OCI-LY7 (cell line): ENCODE results near the gene RSL24D1. TPM values are rescaled to one million over a fixed set of nuclear protein-coding genes. Genes with fewer than 3 reads are reported as not detected.

Source experiments
- BruUV-seq: library from RNA; stranded (reverse); fragments of 400-500 nt; replicated peaks from 2 replicates; lab custom pipeline; 2021; lab: Mats Ljungman, UMichigan
- CTCF ChIA-PET: fragments of 300-600 bp; sonication (Branson Sonifier 250); formaldehyde crosslinking; loops from one replicate; lab custom pipeline; 2022; ENCODE audit warnings: antibody characterized with exemption; ENCODE audit not compliant: unreplicated experiment; lab: Charles Lee
- POLR2A ChIA-PET: fragments of 300-600 bp; sonication (Branson Sonifier 250); formaldehyde crosslinking; loops from one replicate; lab custom pipeline; 2022; ENCODE audit warnings: antibody characterized with exemption; lab: Charles Lee
- DNase-seq: peaks from one replicate; pipeline ENCODE4 v3.0.0-alpha.2; 2015; ENCODE audit warnings: low spot score
- H2AFZ ChIP-seq: fragments of 200-600 bp; sonication (generic), shearing (Covaris generic); 2 replicates; pipeline ENCODE4 v1.6.1; 2014; ENCODE audit warnings: mild to moderate bottlenecking, antibody characterized with exemption, low read length, moderate library complexity
- H3K27ac ChIP-seq: fragments of 200-600 bp; sonication (generic); 2 replicates; pipeline ENCODE4 v1.5.1; 2014; ENCODE audit warnings: mixed run types, low read depth, mild to moderate bottlenecking, moderate library complexity, low read length, inconsistent platforms; ENCODE audit not compliant: poor library complexity, severe bottlenecking
- H3K36me3 ChIP-seq: fragments of 200-600 bp; sonication (generic); 2 replicates; pipeline ENCODE4 v1.6.1; 2014; ENCODE audit warnings: mild to moderate bottlenecking, antibody characterized with exemption, low read length, moderate library complexity, mixed read lengths; ENCODE audit not compliant: insufficient read depth
- H3K4me1 ChIP-seq: fragments of 200-600 bp; sonication (generic); 2 replicates; pipeline ENCODE4 v1.5.1; 2014; ENCODE audit warnings: mild to moderate bottlenecking, low read length; ENCODE audit not compliant: insufficient read depth, poor library complexity, severe bottlenecking
- H3K4me2 ChIP-seq: fragments of 200-600 bp; sonication (generic); 2 replicates; pipeline ENCODE4 v1.6.1; 2014; ENCODE audit warnings: mild to moderate bottlenecking, low read length
- H3K4me3 ChIP-seq: fragments of 200-600 bp; sonication (generic); 2 replicates; pipeline ENCODE4 v1.5.1; 2014; ENCODE audit warnings: mild to moderate bottlenecking, low read depth, low read length; ENCODE audit not compliant: poor library complexity, severe bottlenecking
- H3K79me2 ChIP-seq: fragments of 200-600 bp; sonication (generic); 2 replicates; pipeline ENCODE4 v1.6.1; 2016; ENCODE audit warnings: low read depth, mild to moderate bottlenecking, low read length, moderate library complexity, mixed read lengths; ENCODE audit not compliant: insufficient read depth
- H3K9me2 ChIP-seq: fragments of 200-600 bp; sonication (generic); 2 replicates; pipeline ENCODE4 v1.6.1; 2016; ENCODE audit warnings: mild to moderate bottlenecking, low read length, mixed read lengths; ENCODE audit not compliant: insufficient read depth
- H3K9me3 ChIP-seq: fragments of 200-600 bp; sonication (generic); 2 replicates; pipeline ENCODE4 v1.6.1; 2014; ENCODE audit warnings: mild to moderate bottlenecking, mixed run types, low read length, mixed read lengths
- H4K20me1 ChIP-seq: fragments of 200-600 bp; sonication (generic); 2 replicates; pipeline ENCODE4 v1.6.1; 2014; ENCODE audit warnings: mild to moderate bottlenecking, antibody characterized with exemption, low read length, moderate library complexity, mixed read lengths; ENCODE audit not compliant: insufficient read depth
- EZH2phosphoT487 ChIP-seq: fragments of 200-600 bp; sonication (generic); IDR thresholded peaks from 2 replicates; pipeline ENCODE4 v1.6.1; 2018; ENCODE audit warnings: low read depth, borderline replicate concordance, mild to moderate bottlenecking, mixed run types, antibody characterized with exemption, low read length, moderate library complexity, mixed read lengths
- intact Hi-C: fragments of 100-400 bp; cut with micrococcal nuclease; formaldehyde crosslinking; loops from one replicate; pipeline ENCODE4 v1.10.0; 2022; ENCODE audit not compliant: unreplicated experiment
- total RNA-seq, 2 experiments: library from RNA; depleted of rRNA in 1 of 2; stranded (reverse); fragments of >200 nt in 1 of 2; shearing (Covaris generic) in 1 of 2; gene quantifications; 2 replicates each; pipeline ENCODE4 v1.2.3, GENCODE V29; 2014 to 2022
- TF ChIP-seq, protein P1 (sequence below): fragments of 200-600 bp; sonication (generic); conservative IDR thresholded peaks from 2 replicates; pipeline ENCODE4 v1.5.1; 2014; ENCODE audit warnings: mild to moderate bottlenecking, antibody characterized with exemption, low read length, moderate library complexity, mixed read lengths

Gene RSL24D1
- total RNA-seq, 2 experiments from 2014 or later, result 117 to 145 TPM

DNA sequence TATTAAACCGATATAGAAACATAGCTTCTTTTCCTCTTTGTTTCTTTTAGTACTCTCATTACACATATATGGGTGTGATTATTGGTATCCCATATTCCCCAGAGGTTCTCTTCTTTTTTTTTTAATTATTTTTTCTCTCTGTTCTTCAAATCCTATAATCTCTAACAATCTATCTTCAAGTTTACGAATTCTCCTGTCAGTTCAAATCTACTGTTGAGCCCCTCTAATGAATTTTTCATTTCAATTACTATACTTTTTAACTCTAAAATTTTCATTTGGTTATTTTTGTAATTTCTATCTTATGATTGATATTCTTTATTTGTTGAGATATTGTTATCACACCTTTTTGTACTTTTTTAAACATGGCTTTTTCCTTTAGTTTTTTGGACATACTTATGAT is 64.1 kb downstream of the RSL24D1 start:
- Histone ChIP-seq H3K79me2 (no peaks in the 10 kb centered on the region), H3K9me2 (no peaks in the 10 kb centered on the region), H3K4me2 (no peak overlapping the region), H3K27ac (no peak overlapping the region), H3K4me3 (no peak overlapping the region), H3K36me3 (no peaks in the 10 kb centered on the region), H4K20me1 (no peaks in the 10 kb centered on the region), H2AFZ (no peak overlapping the region), H3K4me1 (no peaks in the 10 kb centered on the region), H3K9me3 (peaks cover 13% of the 10 kb centered on the region)
- ChIA-PET CTCF (no interaction called here), POLR2A (interaction anchor here (0.6 to 0.7 kb wide), 3 partner anchors 11 to 33 kb away, joined by 3 to 5 read pairs (median 4); no protein-coding TSS in a partner anchor)
- no peak for DNase-seq
- no TSS peak for BruUV-seq
- intact Hi-C loops, result no loop called here
- TF ChIP-seq, protein P1, sequence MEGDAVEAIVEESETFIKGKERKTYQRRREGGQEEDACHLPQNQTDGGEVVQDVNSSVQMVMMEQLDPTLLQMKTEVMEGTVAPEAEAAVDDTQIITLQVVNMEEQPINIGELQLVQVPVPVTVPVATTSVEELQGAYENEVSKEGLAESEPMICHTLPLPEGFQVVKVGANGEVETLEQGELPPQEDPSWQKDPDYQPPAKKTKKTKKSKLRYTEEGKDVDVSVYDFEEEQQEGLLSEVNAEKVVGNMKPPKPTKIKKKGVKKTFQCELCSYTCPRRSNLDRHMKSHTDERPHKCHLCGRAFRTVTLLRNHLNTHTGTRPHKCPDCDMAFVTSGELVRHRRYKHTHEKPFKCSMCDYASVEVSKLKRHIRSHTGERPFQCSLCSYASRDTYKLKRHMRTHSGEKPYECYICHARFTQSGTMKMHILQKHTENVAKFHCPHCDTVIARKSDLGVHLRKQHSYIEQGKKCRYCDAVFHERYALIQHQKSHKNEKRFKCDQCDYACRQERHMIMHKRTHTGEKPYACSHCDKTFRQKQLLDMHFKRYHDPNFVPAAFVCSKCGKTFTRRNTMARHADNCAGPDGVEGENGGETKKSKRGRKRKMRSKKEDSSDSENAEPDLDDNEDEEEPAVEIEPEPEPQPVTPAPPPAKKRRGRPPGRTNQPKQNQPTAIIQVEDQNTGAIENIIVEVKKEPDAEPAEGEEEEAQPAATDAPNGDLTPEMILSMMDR, result no peak
- no peak for TF ChIP-seq EZH2phosphoT487

Other genes starting within 250 kb of the RSL24D1 start
- gene RAB27A, start 92.9 kb upstream of the RSL24D1 start, total RNA-seq (2014; rRNA removed; shearing (Covaris generic)), result 4.5 and 6.0 TPM in 2 replicates
- 21.7 and 22.4 TPM in 2 replicates for gene RAB27A, start 92.9 kb upstream of the RSL24D1 start, total RNA-seq (2022)
- 10.1 and 10.4 TPM in 2 replicates for gene PIGBOS1, start 122.2 kb upstream of the RSL24D1 start, total RNA-seq (2014; rRNA removed; shearing (Covaris generic))
- gene PIGBOS1, start 122.2 kb upstream of the RSL24D1 start, total RNA-seq (2022), result 14.8 and 15.6 TPM in 2 replicates
- 8.7 and 10.3 TPM in 2 replicates for gene PIGB, start 122.3 kb upstream of the RSL24D1 start, total RNA-seq (2014; rRNA removed; shearing (Covaris generic))
- 27.6 and 35.7 TPM in 2 replicates for gene PIGB, start 122.3 kb upstream of the RSL24D1 start, total RNA-seq (2022)
- gene CCPG1, start 211.4 kb upstream of the RSL24D1 start, total RNA-seq (2014; rRNA removed; shearing (Covaris generic)), result 9.2 and 9.8 TPM in 2 replicates
- gene CCPG1, start 211.4 kb upstream of the RSL24D1 start, total RNA-seq (2022), result 26.0 and 32.6 TPM in 2 replicates
- gene PIERCE2, start 211.6 kb upstream of the RSL24D1 start, total RNA-seq (2014; rRNA removed; shearing (Covaris generic)), result 0.51 and 1.3 TPM in 2 replicates
- 2.1 and 3.1 TPM in 2 replicates for gene PIERCE2, start 211.6 kb upstream of the RSL24D1 start, total RNA-seq (2022)